ENCODE results near the gene RPL28.

Gene RPL28

GRCh38 chr19:55353803-55354697 lies 31.7 kb upstream of the RPL28 start:
- peak; percentile 93 for DNase-seq (ENCODE audit: low spot score)

GRCh38 chr19:55354698-55355212 lies 31.0 kb upstream of the RPL28 start, which contains the start of gene COX6B2:
Gene COX6B2 (minus strand): TSS chr19:55354719. CDS start chr19:55354521, 198 bp downstream.
- DNase-seq (ENCODE audit: low spot score) = peak; percentile 68

- no peak for DNase-seq (ENCODE audit: low spot score)
Observed at GRCh38 chr19:55355213-55355821, 30.4 kb upstream of the RPL28 start.

- DNase-seq (ENCODE audit: low spot score) = no peak
Observed at GRCh38 chr19:55358493-55358892, 27.2 kb upstream of the RPL28 start.

GRCh38 chr19:55358943-55359908 lies 26.5 kb upstream of the RPL28 start:
- peak; percentile 71 for DNase-seq (ENCODE audit: low spot score)

GRCh38 chr19:55360902-55361301 lies 24.8 kb upstream of the RPL28 start:
- no peak for DNase-seq (ENCODE audit: low spot score)

GRCh38 chr19:55362174-55362989 lies 23.4 kb upstream of the RPL28 start:
- DNase-seq (ENCODE audit: low spot score) = no peak

GRCh38 chr19:55362990-55363716 lies 22.6 kb upstream of the RPL28 start, which contains the start of gene GARIN5B:
Gene GARIN5B (minus strand): TSS chr19:55363260. CDS start chr19:55363066, 194 bp downstream.
- DNase-seq (ENCODE audit: low spot score) = no peak

- no peak for DNase-seq (ENCODE audit: low spot score)
Observed at GRCh38 chr19:55365245-55365644, 20.5 kb upstream of the RPL28 start.

GRCh38 chr19:55365964-55366363 lies 19.8 kb upstream of the RPL28 start:
- no peak for DNase-seq (ENCODE audit: low spot score)

GRCh38 chr19:55366790-55367189 lies 18.9 kb upstream of the RPL28 start:
- no peak for DNase-seq (ENCODE audit: low spot score)

GRCh38 chr19:55368106-55368505 lies 17.6 kb upstream of the RPL28 start:
- DNase-seq (ENCODE audit: low spot score) = no peak

GRCh38 chr19:55368701-55369563 lies 16.8 kb upstream of the RPL28 start:
- DNase-seq (ENCODE audit: low spot score) = peak; percentile 63

GRCh38 chr19:55369653-55370304 lies 16.0 kb upstream of the RPL28 start:
- peak; percentile 87 for DNase-seq (ENCODE audit: low spot score)

- DNase-seq (ENCODE audit: low spot score) = no peak
Observed at GRCh38 chr19:55370305-55370988, 15.3 kb upstream of the RPL28 start, which contains the start of gene IL11. Gene IL11 (minus strand): TSS chr19:55370463. CDS start chr19:55370310, 153 bp downstream.

GRCh38 chr19:55372316-55373081 lies 13.2 kb upstream of the RPL28 start:
- no peak for DNase-seq (ENCODE audit: low spot score)
